Limb (tissue), 2 donors: Measurements from ENCODE around the gene VPS36.
A peak's percentile ranks its signal among the peaks of the same experiment; 100 is the strongest.
"Not testable (repeated sequence)": the region's sequence is repeated elsewhere in the genome, so short reads cannot be mapped to it uniquely, and the experiment has no call there.

Experiments
- DNase-seq, 2 donors: peaks; one replicate each; pipeline ENCODE4 v3.0.0-alpha.2; 2016; ENCODE audit errors: extremely low spot score in 2 of 2

The VPS36 gene

DNA sequence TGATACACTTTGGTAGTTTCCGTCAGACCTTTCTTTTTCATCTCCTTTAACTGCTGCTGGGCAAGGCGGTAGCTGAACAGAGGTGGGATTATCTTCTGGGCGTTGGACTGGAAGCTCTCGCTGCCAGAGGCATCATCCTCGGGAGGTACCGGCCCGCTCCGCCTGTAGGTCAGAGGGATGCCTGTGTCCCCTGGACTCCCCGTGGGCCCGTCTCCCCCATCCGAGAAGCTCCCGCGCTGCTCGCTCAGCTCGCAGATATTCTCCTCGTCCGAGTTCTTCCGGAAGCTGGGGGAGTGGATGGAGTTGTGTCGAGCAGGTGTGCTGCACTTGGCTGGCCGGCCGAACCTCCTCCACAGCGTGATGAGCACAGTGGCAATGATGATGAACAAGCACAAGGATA is 72.1 kb downstream of the VPS36 start:
- no peak for DNase-seq

DNA sequence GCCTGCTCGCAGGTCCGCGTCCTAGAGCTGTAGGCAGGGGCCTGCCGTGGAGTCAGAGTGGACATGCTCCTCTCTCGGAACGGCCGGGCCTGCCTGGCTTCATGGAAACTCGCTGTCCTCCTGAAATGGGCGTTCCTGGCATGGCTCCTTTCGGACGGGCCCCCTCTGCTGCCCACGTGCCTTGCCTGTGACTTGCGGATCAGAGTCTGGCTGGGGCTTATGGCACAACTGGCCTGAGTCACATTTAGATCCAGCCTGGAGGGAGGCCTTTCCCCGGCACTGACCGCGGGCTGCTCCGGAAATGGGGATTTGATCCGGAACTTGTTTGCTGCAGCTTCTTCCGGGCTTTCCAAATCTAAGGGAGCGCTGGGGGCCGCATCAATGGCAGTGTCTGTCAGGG is 72.5 kb downstream of the VPS36 start:
- no peak for DNase-seq

DNA sequence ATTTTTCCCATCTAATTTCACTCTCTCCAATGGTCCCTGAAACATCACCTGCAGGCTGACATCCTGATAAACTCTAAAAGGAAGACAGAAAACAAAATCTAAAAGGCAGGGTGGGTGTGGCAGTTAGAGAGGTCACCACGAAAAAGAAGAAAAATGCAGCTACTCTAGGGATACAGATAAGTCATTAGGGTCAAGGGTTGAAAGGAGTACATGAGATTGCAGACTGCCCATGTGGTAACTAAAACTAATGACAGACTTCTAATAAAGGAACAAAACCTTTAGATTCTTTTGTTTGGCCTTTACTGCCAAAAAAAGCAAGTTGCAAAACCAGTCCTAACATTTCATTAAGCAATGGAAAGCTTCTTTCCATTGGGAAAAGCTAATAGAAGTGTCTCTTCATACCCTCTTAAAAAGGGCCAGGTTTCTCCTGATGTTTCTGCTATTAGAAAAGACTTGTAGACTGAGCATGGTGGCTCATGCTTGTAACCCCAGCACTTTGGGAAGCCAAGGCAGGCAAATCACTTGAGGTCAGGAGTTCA is 75.5 kb downstream of the VPS36 start:
- DNase-seq, result no peak

- DNase-seq, result no peak
Measured at GRCh38 chr13:52374389-52374788, 76.0 kb downstream of the VPS36 start.

- not testable (repeated sequence) for DNase-seq
Measured at GRCh38 chr13:52373277-52373676, 77.2 kb downstream of the VPS36 start.

DNA sequence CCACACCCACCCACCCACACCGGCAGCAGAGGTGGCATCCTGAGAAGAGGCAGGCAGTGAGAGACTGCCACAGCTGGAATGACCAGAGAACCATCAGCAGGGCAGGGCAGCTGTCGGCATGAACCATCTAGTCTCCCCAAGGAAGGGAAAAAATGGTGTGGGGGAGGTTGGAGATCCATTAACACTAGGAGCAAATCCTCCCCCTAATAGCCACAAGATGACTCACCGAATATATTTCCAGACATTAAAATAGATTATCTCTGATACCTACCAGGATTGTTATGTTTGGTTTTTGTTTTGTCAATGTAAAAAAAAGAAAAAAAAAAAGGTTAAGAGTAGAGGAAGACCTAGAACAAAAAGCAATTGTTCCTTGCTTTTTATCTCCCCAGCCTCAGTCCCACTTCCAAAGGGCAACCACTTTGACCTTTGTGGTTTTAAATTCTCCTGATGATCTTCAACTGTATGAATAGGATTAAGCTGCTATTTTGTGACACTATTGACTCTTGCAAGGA is 78.6 kb downstream of the VPS36 start:
- no peak for DNase-seq

DNA sequence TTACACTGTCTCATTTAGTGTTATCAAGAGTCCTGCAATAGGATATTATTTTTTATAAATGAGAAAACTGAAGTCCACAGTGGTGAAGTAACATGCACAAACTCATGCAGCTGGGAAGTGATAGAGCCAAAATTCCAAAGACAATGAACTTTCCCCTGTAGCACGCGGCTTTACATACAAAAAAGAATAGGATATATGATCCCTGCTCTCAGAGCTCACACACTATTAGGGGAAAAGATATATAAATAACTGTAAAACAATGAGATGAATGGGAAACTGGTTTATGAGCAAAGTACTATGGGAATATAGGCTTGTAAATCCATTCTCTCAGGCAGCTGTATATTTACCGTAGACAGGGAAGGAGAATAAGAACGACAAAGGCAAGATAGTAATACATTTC is 84.1 kb downstream of the VPS36 start:
- peak in 1 of 2 donors; percentile 54 for DNase-seq
